ENCODE results near the gene GNB1L.

The GNB1L gene

DNA sequence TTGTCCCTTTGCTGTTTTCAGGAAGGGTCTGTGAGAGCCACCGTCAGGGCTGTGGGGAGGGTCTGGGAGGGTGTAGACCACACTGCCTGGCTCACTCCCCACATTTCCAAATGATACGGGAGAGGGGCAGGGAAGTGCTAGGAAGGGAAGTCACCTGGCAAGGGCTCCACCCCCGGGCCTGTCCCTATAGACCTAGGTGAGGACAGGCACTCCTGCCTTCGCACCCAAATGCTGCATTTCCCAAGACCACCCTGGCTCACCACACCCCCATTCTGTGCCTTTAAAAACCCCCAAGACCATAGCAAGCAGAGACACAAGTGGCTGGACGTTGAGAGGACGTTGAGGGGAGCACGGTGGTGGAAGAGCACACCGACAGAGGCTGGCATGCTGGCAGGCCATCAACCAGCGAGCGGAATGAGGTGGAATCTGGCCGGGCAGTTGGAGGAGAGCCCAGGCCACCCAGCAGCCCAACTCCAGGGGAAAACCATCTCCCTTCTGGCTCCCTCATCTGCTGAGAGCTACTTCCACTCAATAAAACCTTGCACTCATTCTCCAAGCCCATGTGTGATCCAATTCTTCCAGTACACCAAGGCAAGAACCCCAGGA, 45.7 kb downstream of the GNB1L start:
- no peak for DNase-seq (ENCODE audit: low read depth)

DNA sequence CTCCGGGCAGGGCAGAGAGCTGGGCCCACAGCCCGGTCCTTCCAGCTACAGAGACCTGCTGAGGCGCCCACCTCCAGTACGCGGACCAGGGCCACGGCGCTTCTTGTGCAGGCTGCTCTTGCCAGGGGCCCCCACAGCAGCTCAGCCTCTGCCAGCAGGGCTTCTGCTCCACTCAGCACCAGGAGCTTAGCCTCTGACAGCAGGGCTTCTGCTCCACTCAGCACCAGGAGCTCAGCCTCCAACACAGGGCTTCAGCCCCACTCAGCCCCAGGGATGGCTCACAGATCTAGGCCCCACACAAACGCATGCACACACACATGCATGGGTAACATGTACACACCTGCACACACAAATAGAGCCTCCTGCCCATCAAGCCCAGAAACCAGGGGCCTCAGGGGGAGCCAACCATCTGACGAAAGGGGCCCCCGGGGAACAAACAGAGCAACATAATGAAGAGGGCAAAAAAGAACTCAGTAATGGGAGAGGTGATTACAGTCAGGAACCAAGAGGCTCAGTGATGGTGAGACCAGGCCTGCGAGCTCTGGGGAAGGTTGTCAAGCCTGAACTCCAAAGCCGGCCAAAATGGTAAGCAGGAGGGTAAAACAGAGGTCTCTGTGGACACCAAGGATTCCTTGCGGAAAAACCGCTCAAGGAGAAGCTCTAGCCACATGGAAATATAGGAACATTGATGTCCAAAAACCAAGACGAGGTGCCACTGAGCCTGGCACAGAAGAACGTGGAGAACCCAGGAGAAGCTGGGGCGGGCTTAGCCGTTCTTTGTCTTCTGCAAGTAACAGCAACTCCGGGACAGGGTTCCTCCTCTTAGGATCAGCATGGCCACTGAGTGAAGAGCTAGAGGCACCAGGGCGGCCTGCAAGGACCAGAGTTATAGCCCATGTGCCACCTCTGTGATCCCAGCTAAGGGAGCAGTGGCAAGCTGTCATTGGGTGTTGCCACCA, 46.5 kb downstream of the GNB1L start:
- no peak for DNase-seq (ENCODE audit: low read depth)

DNA sequence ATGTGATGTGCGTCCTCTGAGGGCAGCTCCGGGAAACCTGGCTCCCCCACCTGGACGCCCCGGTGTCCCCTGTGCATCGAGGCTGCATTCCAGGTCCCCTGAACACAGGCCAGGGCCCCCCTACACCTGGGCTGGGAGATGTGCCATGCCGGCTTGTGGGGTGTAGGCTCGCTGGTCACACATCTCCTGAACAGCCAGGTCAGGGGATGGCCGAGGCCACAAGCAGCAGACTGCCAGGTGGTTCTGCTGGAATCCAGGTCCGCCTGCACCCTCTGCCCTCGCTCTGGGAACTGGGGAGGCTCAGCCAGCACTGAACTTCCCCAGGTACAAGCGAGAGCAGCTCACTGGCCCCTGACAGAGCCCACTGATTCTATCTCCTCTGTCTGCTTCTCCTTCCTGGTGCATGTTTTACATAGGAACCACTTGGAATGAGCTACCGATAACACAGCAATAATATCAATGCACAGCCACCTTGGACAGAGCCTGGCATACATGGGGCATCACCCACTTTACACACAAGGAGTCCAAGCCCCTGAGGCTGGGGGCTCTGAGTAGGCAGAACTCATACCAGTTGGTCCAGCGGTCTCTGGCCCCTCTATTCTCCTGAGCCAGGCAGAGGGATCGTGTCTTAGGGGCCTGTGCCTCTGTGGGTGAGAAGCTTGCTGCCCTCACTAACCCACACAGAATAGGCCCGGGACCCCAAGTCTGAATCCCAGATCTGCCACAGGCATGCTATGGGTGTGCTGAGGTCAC, 47.3 kb downstream of the GNB1L start:
- DNase-seq (ENCODE audit: low read depth) = no peak

DNA sequence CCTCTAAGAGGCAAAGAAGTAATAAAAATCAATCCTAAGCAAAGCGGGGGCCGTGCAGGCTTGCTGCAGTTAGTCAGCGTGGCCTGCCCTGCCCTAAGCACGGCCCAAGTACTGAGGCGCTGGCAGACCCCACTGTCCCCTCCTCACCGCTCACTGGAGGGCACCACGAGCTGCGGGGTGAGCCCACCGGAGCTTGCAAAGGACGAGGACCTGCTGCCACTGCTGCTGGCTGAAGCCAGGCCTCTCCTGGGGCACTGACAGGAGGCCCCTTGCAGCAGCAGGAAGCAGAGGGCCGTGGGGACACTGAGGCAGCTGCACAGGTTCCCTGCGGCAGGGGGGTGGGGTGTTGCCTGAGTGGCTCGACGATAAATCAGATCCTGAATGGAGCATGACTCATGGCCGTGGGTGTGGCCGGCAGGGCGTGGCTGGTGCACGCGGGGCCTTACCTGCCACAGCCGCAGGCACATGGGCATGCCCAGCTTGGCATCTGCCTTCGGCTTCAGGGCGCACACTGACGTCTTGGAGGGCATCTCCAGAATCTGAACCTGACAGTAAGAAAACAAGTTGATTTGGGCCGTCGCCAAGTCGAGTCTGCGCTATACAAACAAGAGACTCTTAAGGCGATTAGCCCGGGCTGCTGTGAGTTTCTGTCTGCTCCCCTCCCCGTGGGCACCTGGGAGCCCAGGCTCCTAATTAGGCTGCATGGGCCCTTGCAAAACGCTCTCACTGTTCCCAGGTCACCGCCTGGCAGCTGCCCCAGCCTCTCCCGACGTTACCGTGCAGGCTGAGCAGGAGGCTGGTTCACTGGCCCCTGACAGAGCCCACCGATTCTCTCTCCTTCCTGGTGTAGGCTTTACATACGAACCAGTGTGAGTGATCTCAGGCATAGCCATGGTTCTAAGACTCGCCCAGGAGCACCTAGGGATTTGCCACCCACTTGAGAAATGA, 48.2 kb downstream of the GNB1L start:
- DNase-seq (ENCODE audit: low read depth) = no peak

DNA sequence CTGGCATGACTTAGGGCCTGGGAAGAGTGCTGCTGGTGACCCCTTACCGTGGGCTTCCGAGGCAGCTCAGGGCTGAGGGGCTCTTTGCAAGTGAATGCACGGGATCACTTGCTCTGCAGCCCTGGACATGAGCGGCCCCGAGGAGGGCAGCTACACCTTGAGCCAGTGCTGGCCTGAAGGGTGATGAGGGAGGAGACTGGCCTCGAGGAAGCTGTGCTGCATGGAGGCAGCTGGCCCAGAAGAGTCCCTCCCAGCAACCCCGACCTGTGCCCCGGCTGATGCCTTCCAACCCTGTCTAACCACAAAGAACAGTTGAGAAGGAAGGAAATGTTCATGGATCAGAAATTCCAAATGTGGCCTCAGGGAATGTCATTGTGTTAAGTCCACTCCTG, 48.9 kb downstream of the GNB1L start:
- no peak for DNase-seq (ENCODE audit: low read depth)

DNA sequence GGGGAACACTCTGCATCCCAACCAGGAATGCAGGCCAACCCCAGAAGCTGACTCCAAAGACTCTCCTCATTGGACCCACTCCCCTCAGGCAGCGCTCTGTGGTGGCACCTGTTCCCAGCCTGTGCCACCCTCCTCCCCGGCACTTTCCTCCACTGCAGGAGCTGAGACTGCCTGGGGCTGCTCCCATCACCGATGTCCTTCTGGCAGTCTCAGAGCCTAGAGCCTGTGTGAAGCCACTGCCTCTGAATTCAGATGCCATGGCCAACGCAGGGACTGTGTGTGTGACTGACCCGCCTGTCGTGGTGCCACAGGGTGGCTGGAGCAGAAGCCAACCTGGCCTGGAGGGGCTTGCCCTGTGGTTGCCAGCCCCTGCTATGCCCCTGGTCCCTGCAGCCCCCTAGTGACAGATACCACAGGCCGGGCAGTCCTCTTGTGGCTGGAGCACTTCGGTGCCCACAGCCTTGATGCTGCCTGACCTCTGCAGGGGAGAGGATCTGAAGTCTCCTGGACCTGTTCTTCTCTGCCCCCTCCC, 50.9 kb downstream of the GNB1L start:
- no peak for DNase-seq (ENCODE audit: low read depth)

DNA sequence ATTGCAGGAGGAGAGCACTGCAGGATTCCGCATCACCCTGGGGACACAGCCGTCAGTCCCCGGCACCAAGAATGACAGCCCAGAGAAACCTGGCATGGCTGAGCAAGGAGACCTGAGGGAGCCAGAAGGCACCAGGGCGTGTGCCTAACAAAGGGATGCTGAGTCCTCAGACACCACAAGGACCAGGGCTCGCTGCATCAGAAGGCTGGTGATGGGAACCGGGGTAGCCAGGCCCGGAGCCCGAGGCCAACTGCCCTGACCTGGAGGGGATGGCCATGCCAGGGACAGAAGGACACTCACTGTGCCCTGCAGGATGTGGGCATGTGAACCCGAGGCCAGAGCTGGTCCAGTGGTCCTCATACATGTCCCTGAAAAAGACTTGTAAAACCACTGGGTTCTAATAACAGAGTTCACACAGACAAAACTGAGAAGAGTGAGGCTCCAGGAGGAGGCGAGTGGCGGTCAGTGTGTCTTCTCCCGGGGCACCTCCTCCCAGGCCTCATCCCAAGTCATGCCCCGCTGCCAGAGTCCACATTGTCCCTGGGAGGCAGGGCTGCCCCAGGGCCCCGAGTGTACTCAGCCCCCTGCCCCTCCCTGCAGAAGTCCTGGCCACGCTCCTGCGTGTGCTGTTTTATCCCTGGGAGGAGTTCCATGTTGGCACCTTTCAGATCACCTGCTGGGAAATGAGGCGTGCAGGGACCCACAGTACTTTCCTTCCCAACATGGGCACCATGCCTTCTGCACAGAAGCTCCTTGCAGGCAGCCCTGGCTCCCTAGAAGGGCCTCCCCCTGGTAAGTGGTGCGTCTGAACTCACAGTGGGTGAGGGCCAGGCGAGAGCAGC, 51.6 kb downstream of the GNB1L start:
- DNase-seq (ENCODE audit: low read depth) = no peak

DNA sequence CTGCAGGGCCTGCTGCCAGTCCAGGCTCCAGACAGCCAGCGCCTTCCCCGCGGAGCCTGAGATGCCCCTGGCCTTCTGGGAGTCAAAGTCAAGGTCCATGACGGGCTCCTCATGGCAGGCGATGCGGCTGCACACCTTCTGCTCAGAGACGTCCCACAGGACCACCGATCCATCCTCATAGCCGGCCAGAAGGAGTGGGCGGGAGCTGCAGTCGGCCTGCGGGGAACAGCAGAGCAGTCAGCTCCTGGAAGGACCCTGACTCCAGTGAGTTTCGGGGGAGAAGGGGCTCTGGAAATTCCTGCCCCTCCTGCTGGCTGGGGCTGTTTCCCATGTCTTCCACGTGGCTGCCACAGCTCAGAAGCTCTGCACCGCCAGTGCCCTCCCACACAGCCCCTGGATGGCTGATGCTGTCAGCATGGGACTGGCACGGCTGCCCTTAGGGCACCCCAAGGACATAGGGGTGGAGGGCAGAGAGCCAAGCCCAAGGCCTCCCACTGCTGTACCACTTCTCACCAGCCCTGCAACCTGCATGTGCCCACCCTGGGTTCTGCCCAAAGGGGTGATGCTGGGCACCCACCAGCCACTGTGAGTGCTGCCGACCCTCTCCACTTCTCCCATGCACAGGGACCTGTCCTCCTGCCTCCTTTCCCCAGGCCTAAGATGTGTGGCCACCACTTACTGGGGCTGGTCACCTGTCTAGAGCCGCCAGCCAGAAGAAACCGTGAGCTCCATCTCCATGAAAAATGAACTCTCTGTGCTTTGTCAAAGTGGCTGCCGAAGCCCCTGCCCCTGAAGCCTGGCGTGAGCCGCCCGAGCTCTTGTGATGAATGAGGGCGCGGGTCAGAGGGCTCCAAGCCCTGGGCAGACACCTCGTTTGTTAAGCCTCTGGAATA, 52.4 kb downstream of the GNB1L start:
- DNase-seq (ENCODE audit: low read depth) = no peak

DNA sequence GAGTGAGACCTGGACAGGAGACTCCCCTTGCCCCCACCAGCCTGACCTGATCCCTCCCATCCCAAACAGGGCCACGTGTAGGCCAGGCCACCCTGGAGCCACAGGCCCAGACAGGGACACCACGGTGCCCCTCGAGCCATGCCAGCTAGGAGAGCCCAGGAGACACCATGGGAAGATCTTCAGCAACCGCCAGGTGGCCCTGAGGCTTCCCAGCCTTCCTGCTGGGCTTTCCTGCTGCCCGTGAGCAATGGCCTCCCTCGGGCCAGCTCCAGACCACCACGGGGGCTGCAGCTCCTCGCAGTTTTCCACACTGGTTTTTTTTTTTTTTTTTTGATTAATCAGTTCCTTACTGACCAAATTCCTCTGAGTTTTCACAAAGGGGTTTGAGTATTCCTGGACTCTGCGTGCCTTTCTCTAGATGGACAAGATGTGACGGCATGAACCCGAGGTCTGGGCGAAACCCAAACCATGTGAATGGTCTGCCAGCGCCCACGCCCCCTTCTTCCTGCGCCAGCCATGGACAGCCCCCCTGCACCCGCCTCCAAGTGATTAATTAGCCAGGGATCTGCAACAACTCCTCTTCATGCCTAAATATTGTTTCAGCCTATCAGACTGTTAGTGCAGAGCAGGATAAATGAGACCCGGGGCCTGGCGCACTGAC, 53.2 kb downstream of the GNB1L start:
- no peak for DNase-seq (ENCODE audit: low read depth)

DNA sequence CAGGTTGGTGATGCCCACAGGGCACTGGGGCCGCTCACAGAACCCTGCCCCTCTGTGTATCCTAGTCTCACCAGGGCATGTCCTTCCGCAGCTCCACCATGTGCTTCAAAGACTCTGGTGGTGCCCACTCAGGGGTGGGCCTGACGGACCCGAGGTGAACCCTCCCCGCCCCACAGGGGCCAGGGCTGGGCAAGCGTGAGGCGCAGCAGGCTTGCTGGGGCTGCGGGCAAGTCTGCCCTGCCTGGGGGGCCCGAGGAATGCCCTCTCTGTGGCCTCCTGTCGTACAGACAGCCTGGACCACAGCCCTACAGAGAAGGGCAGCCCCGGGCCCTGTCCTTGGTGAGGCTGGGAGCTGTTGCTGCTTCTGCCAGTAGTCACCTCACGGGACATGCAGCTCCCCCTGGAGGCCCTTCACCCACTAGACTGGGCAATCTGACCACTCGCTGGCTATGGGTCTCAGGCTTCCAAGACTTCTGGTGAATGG, 53.9 kb downstream of the GNB1L start:
- DNase-seq (ENCODE audit: low read depth) = peak; percentile 18

DNA sequence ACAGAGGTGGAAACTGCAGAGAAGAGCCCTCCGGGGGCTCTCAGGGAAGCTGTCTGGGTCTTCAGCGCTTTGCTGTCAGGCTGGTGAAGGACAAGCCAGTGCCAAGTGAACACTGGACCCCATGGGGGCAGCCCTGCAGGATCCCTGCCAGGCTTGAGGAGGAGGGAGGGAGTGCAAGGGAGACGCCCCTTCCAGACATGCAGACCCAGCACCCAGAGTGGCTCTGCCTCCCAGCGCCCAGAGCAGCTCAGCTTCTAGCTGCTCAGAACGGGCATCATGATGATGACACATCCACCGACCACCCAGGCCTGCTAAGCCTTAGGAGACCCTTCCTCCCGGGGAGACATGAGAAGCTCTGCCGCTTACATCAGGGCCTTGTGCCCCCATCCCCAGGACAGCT, 54.4 kb downstream of the GNB1L start:
- DNase-seq (ENCODE audit: low read depth) = no peak

DNA sequence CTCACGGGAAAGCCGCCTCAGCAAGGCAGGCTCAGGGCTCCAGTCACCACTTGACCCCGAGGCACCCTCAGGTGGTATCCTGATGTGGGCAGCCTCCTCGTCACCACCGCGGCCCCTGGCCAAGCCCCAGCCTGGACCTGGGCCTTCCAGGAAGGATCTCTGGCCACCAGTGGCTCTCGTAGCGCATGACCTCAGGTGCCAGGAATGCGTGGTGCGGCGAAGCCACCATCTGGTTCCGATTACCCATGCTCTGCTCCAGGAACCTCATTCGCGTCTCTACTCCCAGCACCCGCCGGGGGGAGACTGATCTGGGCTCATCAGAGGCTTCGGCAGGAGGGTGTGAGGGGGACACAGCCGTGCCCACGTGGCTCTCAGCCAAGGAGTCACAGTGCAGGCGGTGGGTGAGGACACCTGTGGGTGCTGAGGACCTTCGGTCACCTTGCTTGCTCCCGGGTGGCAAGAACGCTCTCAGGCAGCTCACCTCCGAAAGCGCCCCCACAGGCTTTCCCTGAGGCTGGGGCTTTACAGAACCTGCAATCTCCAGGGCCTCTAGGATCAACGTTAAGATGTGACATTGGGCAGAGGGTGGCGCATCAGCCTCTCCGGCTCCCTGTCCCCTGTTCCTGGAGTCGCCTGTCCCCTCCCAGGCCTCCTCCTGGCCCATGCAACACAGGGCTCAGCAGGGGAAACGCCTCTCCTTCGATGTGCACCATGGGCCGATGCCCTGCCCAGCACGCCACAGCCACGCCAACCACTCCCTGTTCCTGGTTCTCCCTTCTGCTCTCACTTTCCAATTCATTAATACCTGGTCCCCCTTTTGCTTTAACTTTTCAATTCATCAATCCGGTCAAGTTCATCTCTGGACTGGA, 55.1 kb downstream of the GNB1L start:
- DNase-seq (ENCODE audit: low read depth) = no peak

DNA sequence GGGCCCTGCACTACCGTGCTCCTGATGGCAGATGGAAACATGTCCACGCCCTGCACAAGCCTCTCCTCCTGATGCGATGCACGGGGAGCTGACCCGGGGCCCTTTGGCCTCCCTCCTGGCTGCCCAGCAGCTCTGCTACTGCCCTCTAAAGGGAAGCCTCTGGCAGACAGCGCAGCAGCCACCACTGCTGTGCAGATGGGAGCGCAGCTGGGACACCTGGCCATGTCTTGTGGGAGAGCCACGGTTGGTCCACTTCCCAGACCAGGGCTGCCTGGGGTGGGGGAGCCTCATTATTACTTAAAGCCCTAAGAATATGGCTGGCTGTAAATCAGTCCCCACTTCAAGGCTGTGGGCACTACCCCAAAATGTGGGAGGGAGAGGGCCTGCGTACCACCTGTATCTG, 55.8 kb downstream of the GNB1L start:
- no peak for DNase-seq (ENCODE audit: low read depth)

DNA sequence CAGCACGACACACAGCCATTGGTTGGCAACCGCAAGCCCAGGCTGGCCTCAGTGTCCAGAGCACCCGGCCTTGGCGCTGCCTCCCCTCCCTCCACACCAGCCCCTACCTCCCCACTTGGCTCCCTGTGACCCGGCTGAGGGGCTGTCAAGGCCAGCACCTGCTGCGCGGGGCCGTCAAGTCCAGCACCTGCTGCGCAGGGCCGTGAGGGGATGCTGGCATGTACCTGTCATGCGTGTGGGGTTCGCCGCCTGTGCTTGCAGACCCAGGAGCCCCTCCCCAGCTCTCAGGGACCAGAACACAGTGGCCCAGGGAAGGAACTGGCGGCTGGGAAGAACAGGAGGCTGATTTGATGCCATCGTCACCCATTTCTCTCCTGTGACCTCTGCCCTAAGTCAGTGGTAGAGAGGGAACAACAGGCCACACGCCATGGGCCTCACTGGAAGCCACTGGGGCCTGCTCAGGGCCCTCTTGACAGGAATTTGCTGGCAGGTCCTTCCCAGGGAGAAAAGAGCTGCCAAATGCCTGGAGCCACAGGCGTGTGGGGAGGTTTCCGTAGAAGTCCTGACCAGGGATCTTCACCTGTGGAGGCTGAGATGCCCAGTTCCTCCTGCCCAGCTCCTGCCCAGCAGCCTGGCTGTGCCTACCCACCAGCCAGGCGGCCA, 56.5 kb downstream of the GNB1L start:
- DNase-seq (ENCODE audit: low read depth) = no peak

DNA sequence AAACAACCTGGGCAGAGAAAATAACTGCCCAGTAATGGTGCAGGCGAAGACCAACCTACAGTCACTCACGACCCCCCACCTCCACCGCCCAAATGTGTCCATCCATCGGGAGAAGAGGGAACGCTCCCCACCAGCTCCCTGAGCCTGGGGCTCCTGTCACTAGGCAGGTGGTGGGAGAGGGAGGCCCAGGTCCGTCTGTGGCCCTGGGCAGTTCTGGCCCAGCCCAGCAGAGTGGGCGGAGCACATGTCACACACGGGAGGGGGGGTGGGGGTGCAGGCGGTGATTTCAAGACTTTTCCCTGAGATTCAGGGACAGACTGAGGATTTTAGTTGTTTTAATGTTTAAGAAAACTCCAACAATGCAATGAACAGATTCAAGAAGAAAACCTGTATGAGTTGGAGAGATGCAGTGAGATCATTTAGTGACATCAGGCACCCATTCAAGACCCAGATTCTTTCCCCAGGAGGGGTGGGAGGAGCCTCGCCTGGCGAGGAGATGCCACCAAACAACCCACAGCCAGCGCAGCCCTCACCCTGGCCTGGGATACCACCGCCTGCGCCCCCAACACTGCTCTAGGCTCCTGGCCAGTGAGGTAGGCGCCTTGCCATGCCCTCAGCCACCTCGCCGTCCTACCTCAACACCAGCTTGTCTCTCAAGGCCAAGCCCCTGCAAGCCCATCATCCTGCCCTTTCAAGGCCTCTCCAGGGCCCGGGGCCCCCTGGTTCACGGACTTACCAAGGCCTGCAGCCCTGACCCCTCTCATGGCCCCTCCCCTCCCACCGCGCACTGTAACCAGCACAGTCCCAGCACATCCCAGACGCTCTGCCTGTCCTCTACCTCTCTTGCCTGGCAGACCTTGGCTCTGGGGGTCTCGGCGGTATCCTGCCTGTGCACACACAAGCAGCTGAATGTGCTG, 57.3 kb downstream of the GNB1L start:
- no peak for DNase-seq (ENCODE audit: low read depth)

DNA sequence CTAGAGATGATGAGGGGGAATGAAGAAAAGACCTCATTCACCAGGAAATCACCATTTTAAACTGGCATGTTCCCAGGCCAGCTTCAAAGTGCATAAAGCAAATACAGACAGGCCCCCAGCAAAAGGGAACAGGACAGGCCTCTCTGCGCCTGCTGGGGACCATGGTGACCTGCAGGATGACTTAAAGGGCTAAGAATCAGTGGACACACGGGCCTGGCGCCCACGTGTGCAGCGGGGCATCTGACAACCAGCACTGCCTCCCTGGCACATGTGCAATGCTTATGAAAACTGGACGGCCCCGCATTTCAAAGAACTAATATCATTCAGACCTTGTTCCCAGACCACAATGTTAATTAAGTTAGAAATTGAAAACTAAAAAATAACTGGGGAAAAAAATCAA, 58.5 kb downstream of the GNB1L start:
- DNase-seq (ENCODE audit: low read depth) = no peak
